Trophoblast cell (in vitro differentiated cells and primary cell): ENCODE data around the gene BSPRY.
A peak's percentile ranks its signal among the peaks of the same experiment; 100 is the strongest.

Source experiments
- DNase-seq, 2 donors: peaks; one replicate each; pipeline ENCODE4 v3.0.0-alpha.2; 2016
- H2AFZ ChIP-seq: 2 replicates; pipeline ENCODE4 v1.6.1; 2013; ENCODE audit warnings: low read length, moderate library complexity, mild to moderate bottlenecking; ENCODE audit not compliant: insufficient read depth, poor library complexity
- H2AK5ac ChIP-seq: 2 replicates; pipeline ENCODE4 v1.6.1; 2013; ENCODE audit warnings: mild to moderate bottlenecking, low read length
- H2BK120ac ChIP-seq: 2 replicates; pipeline ENCODE4 v1.6.1; 2013; ENCODE audit warnings: low read length, mild to moderate bottlenecking, moderate library complexity; ENCODE audit not compliant: insufficient read depth, poor library complexity
- H2BK12ac ChIP-seq: 2 replicates; pipeline ENCODE4 v1.6.1; 2013; ENCODE audit warnings: mild to moderate bottlenecking, low read length, moderate library complexity
- H2BK5ac ChIP-seq: 2 replicates; pipeline ENCODE4 v1.6.1; 2013; ENCODE audit warnings: low read length, low read depth, moderate library complexity, mild to moderate bottlenecking; ENCODE audit not compliant: poor library complexity
- H3K14ac ChIP-seq: 2 replicates; pipeline ENCODE4 v1.6.1; 2013; ENCODE audit warnings: mild to moderate bottlenecking, low read length
- H3K18ac ChIP-seq: 2 replicates; pipeline ENCODE4 v1.6.1; 2013; ENCODE audit warnings: mild to moderate bottlenecking, low read length
- H3K23ac ChIP-seq: 2 replicates; pipeline ENCODE4 v1.6.1; 2013; ENCODE audit warnings: low read length
- H3K27ac ChIP-seq: 2 replicates; pipeline ENCODE4 v1.5.1; 2013; ENCODE audit warnings: low read depth, mild to moderate bottlenecking, inconsistent platforms, low read length, moderate library complexity
- H3K27me3 ChIP-seq: 2 replicates; pipeline ENCODE4 v1.6.1; 2013; ENCODE audit warnings: inconsistent platforms, mild to moderate bottlenecking, low read length, moderate library complexity; ENCODE audit not compliant: insufficient read depth
- H3K36me3 ChIP-seq, 2 experiments: 1 replicate in 1 of 2; 2 replicates in 1 of 2; pipeline ENCODE4 v1.6.1; 2013; ENCODE audit warnings: low read length in 2 of 2, mild to moderate bottlenecking in 2 of 2, moderate library complexity in 1 of 2; ENCODE audit not compliant: insufficient read depth in 2 of 2, control insufficient read depth in 1 of 2
- H3K4ac ChIP-seq: 2 replicates; pipeline ENCODE4 v1.6.1; 2013; ENCODE audit warnings: low read depth, mild to moderate bottlenecking, low read length, moderate library complexity
- H3K4me1 ChIP-seq, 2 experiments: 1 replicate in 1 of 2; 2 replicates in 1 of 2; pipeline ENCODE4 v1.6.1; 2013; ENCODE audit warnings: low read length in 2 of 2, mild to moderate bottlenecking in 2 of 2, moderate library complexity in 1 of 2; ENCODE audit not compliant: insufficient read depth in 2 of 2, control insufficient read depth in 1 of 2
- H3K4me2 ChIP-seq: 2 replicates; pipeline ENCODE4 v1.6.1; 2013; ENCODE audit warnings: inconsistent platforms, mild to moderate bottlenecking, low read length, moderate library complexity
- H3K4me3 ChIP-seq: 2 replicates; pipeline ENCODE4 v1.5.1; 2013; ENCODE audit warnings: mild to moderate bottlenecking, low read depth, low read length, inconsistent platforms
- H3K79me1 ChIP-seq: one replicate; pipeline ENCODE4 v1.6.1; 2013; ENCODE audit warnings: low read length
- H3K79me2 ChIP-seq: 2 replicates; pipeline ENCODE4 v1.6.1; 2013; ENCODE audit warnings: low read length, mild to moderate bottlenecking; ENCODE audit not compliant: control insufficient read depth, insufficient read depth, poor library complexity
- H3K9ac ChIP-seq: 2 replicates; pipeline ENCODE4 v1.6.1; 2013; ENCODE audit warnings: mild to moderate bottlenecking, low read length
- H3K9me3 ChIP-seq: 2 replicates; pipeline ENCODE4 v1.6.1; 2013; ENCODE audit warnings: low read depth, mild to moderate bottlenecking, control low read depth, inconsistent platforms, low read length; ENCODE audit not compliant: insufficient read depth
- H4K12ac ChIP-seq: 2 replicates; pipeline ENCODE4 v1.6.1; 2013; ENCODE audit warnings: low read depth, mild to moderate bottlenecking, low read length, moderate library complexity
- H4K8ac ChIP-seq: 2 replicates; pipeline ENCODE4 v1.6.1; 2013; ENCODE audit warnings: low read depth, mild to moderate bottlenecking, low read length, moderate library complexity
- H4K91ac ChIP-seq: one replicate; pipeline ENCODE4 v1.6.1; 2013; ENCODE audit warnings: low read depth, mild to moderate bottlenecking, low read length, moderate library complexity
- WGBS: extraction: QIAGEN DNeasy Blood & Tissue Kit; methylation state at CpG from one replicate; pipeline ENCODE4 v1.1.7; 2013; ENCODE audit warnings: missing lambda C conversion rate; ENCODE audit not compliant: insufficient read length, insufficient coverage; ENCODE audit errors: extremely low coverage; 5-methylcytosine and 5-hydroxymethylcytosine counted together

BSPRY gene

DNA sequence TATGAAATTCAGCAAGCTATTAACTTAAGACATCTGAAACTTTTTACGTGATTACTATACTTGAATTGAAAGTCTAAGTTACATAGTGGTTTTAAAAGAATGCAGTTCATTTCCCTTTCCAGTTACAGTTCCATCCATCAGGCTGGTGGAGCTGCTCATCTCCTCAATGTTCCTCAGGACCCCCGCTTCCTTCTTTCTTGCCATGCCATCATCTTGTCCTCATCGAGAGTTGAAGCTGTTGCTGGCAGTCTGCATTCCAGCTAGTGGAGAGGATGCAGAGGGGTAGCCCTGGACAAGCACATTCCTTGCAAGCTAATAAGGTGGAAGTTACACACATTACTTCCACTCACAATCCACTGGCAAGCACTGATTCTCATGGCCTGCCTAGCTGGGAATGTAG, 37.4 kb upstream of the BSPRY start:
- no peak overlapping the region for H3K23ac ChIP-seq
- no peaks in the 10 kb centered on the region for H3K9me3 ChIP-seq
- no peaks in the 10 kb centered on the region for H3K79me1 ChIP-seq
- no peak overlapping the region for H2AFZ ChIP-seq
- no peak overlapping the region for H3K14ac ChIP-seq
- H4K12ac ChIP-seq = no peak overlapping the region
- H3K18ac ChIP-seq = no peak overlapping the region
- H2BK12ac ChIP-seq = no peak overlapping the region
- H2BK120ac ChIP-seq = no peak overlapping the region
- H3K4ac ChIP-seq = no peak overlapping the region
- no peak overlapping the region for H3K27ac ChIP-seq
- no peaks in the 10 kb centered on the region for H3K4me1 ChIP-seq
- H3K9ac ChIP-seq = no peak overlapping the region
- H3K36me3 ChIP-seq = no peaks in the 10 kb centered on the region
- no peak overlapping the region for H4K8ac ChIP-seq
- no peaks in the 10 kb centered on the region for H3K79me2 ChIP-seq
- no peak overlapping the region for H3K4me2 ChIP-seq
- H2AK5ac ChIP-seq = no peak overlapping the region
- H2BK5ac ChIP-seq = no peak overlapping the region
- no CpG with 5 or more reads among the region's 3 CpGs for WGBS
- no peaks in the 10 kb centered on the region for H3K27me3 ChIP-seq
- no peak overlapping the region for H3K4me3 ChIP-seq
- H4K91ac ChIP-seq = no peak overlapping the region
- DNase-seq = no peak

DNA sequence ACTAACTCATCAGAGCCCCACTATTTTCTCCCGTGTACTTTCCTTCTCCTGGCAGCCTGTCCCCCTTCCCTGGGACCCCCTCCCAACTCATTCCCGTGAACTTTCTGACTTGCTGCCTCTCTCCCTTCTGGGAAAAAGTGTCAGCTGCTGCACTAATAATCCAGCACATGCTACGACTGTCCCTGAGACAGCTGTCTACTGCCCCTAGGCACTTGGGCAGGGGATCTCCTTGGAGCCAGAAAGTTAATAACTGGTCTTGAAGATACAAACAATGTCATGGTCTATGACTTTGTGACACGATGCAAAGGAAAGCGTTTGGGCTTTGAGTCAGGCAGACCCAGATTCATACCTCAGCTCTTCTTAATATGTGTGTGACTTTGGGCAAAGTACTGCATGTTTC, 36.1 kb upstream of the BSPRY start:
- Histone ChIP-seq H3K4me2 (no peak overlapping the region), H4K8ac (no peak overlapping the region), H3K9me3 (no peaks in the 10 kb centered on the region), H2BK120ac (no peak overlapping the region), H3K23ac (no peak overlapping the region), H3K79me1 (no peaks in the 10 kb centered on the region), H4K91ac (no peak overlapping the region), H2BK12ac (no peak overlapping the region), H3K36me3 (no peaks in the 10 kb centered on the region), H3K4me3 (no peak overlapping the region), H4K12ac (no peak overlapping the region), H2AFZ (no peak overlapping the region), H3K27ac (no peak overlapping the region), H3K14ac (no peak overlapping the region), H3K18ac (no peak overlapping the region), H3K4ac (no peak overlapping the region), H3K9ac (peak overlapping the region; percentile 2), H3K79me2 (no peaks in the 10 kb centered on the region), H2AK5ac (no peak overlapping the region), H2BK5ac (no peak overlapping the region), H3K4me1 (no peaks in the 10 kb centered on the region), H3K27me3 (no peaks in the 10 kb centered on the region)
- WGBS = no CpG with 5 or more reads among the region's 5 CpGs
- no peak for DNase-seq

DNA sequence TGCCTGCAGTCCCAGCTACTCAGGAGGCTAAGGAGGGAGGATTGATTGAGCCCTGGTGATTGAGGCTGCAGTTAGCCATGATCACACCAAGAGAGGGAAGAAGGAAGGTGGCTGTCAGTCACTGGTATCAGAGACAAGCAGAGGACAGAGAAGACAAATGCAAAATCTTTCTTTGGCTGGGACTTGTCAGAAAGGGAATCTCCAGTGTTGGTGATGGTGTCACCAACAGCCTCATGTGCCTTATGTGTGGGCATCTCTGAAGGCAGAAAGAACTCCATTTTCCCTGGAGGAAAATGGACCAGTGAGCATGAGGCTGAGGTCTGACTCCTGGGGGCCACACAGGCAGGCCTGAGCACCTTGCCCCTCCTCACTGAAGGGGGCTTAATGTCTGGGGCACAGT, 34.1 kb upstream of the BSPRY start:
- H3K4me3 ChIP-seq = no peak overlapping the region
- no peak overlapping the region for H3K18ac ChIP-seq
- no peak overlapping the region for H3K4ac ChIP-seq
- H3K36me3 ChIP-seq = no peaks in the 10 kb centered on the region
- H3K4me1 ChIP-seq = no peaks in the 10 kb centered on the region
- no peak overlapping the region for H3K4me2 ChIP-seq
- no peaks in the 10 kb centered on the region for H3K79me1 ChIP-seq
- no peak overlapping the region for H4K91ac ChIP-seq
- H2BK120ac ChIP-seq = no peak overlapping the region
- H3K9ac ChIP-seq = no peak overlapping the region
- no peaks in the 10 kb centered on the region for H3K27me3 ChIP-seq
- H3K79me2 ChIP-seq = no peaks in the 10 kb centered on the region
- H2BK12ac ChIP-seq = no peak overlapping the region
- no peak overlapping the region for H3K14ac ChIP-seq
- H2BK5ac ChIP-seq = no peak overlapping the region
- H3K9me3 ChIP-seq = no peaks in the 10 kb centered on the region
- no peak overlapping the region for H3K23ac ChIP-seq
- no peak overlapping the region for H2AK5ac ChIP-seq
- no peak overlapping the region for H4K8ac ChIP-seq
- H3K27ac ChIP-seq = no peak overlapping the region
- no peak overlapping the region for H2AFZ ChIP-seq
- no peak overlapping the region for H4K12ac ChIP-seq
- DNase-seq = no peak

DNA sequence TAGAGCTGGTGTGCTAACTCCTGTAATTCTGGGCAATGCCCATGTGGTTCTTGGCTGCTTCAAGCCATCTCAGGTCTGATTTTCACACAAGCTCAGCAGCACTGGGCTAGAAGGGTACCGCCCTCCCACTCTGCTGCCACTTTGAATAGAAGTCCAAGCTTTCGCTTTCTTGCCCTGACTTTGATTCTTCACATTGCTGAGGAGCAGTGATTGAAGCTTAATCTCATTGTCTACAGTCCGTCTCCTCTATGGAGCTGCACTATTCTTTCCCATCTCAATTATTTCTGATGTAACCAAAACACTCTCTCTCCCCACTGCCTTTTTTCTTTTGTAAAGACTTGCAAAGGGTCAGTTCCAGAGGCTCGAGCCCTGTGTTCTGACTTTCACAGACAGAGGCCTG, 33.3 kb upstream of the BSPRY start:
- Histone ChIP-seq H4K91ac (no peak overlapping the region), H4K12ac (no peak overlapping the region), H2BK5ac (no peak overlapping the region), H2BK120ac (no peak overlapping the region), H3K4me2 (no peak overlapping the region), H2AFZ (no peak overlapping the region), H2AK5ac (no peak overlapping the region), H4K8ac (no peak overlapping the region), H3K27ac (no peak overlapping the region), H3K4me3 (no peak overlapping the region), H3K4ac (no peak overlapping the region), H3K9ac (no peak overlapping the region), H3K79me1 (no peaks in the 10 kb centered on the region), H3K9me3 (no peaks in the 10 kb centered on the region), H2BK12ac (no peak overlapping the region), H3K23ac (no peak overlapping the region), H3K79me2 (no peaks in the 10 kb centered on the region), H3K27me3 (no peaks in the 10 kb centered on the region), H3K18ac (no peak overlapping the region), H3K14ac (no peak overlapping the region), H3K36me3 (no peaks in the 10 kb centered on the region), H3K4me1 (no peaks in the 10 kb centered on the region)
- no CpG with 5 or more reads among the region's 4 CpGs for WGBS
- DNase-seq = no peak

DNA sequence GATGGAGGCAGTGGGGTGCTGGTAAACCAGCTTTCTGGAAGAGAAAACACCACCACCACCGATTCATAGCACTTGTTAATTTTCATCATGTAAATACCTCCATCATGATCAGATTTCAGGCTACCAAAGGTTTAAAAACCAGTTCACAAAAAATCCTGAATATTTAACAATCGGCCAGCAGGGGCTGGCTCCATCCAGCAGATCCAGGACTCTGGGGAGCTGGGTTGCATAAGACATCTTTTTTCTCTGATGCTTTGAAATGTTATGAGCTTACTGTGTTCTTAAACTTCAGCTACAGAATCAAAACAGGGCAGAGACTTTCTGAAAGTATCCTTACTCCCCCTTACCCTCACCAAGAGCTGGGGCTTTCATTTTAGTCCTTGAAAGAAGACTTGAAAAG, 31.6 kb upstream of the BSPRY start:
- H2AFZ ChIP-seq = no peak overlapping the region
- WGBS = no CpG with 5 or more reads among the region's 2 CpGs
- peak; percentile 31 to 72 for DNase-seq
- H3K27me3 ChIP-seq = no peaks in the 10 kb centered on the region
- no peak overlapping the region for H4K12ac ChIP-seq
- H2BK5ac ChIP-seq = no peak overlapping the region
- H3K9ac ChIP-seq = no peak overlapping the region
- no peak overlapping the region for H3K4ac ChIP-seq
- H2BK120ac ChIP-seq = no peak overlapping the region
- no peak overlapping the region for H3K4me2 ChIP-seq
- no peak overlapping the region for H3K23ac ChIP-seq
- no peaks in the 10 kb centered on the region for H3K79me2 ChIP-seq
- no peaks in the 10 kb centered on the region for H3K79me1 ChIP-seq
- no peaks in the 10 kb centered on the region for H3K36me3 ChIP-seq
- no peak overlapping the region for H4K91ac ChIP-seq
- no peak overlapping the region for H3K14ac ChIP-seq
- H3K27ac ChIP-seq = no peak overlapping the region
- no peak overlapping the region for H2BK12ac ChIP-seq
- no peaks in the 10 kb centered on the region for H3K9me3 ChIP-seq
- H3K4me1 ChIP-seq = no peaks in the 10 kb centered on the region
- H3K18ac ChIP-seq = no peak overlapping the region
- H3K4me3 ChIP-seq = no peak overlapping the region
- no peak overlapping the region for H4K8ac ChIP-seq
- H2AK5ac ChIP-seq = no peak overlapping the region
